Globus pallidus (tissue), 1 donor: ENCODE measurements around the gene SLITRK5.
A peak's percentile ranks its signal among the peaks of the same experiment; 100 is the strongest.

Experiments
- DNase-seq: peaks from one replicate; pipeline ENCODE4 v3.0.0-alpha.2; 2015; ENCODE audit warnings: low spot score

Gene SLITRK5

GRCh38 chr13:87671031-87671752 lies at the start of gene SLITRK5:
Gene SLITRK5 (plus strand): TSS chr13:87671371. CDS start chr13:87675389, 4,018 bp downstream.
- peak; percentile 81 for DNase-seq

- peak; percentile 7 for DNase-seq
Measured at GRCh38 chr13:87622971-87623370, 48.2 kb upstream of the SLITRK5 start.

GRCh38 chr13:87656306-87656705 lies 14.9 kb upstream of the SLITRK5 start:
- no peak for DNase-seq

GRCh38 chr13:87661471-87661870 lies 9.7 kb upstream of the SLITRK5 start:
- no peak for DNase-seq

GRCh38 chr13:87666831-87667230 lies 4.3 kb upstream of the SLITRK5 start:
- DNase-seq, result no peak

- DNase-seq, result no peak
Measured at GRCh38 chr13:87667686-87668085, 3.5 kb upstream of the SLITRK5 start.

GRCh38 chr13:87669379-87669978 lies 1.7 kb upstream of the SLITRK5 start:
- no peak for DNase-seq

- DNase-seq, result no peak
Measured at GRCh38 chr13:87671753-87672605, 808 bp downstream of the SLITRK5 start.

- DNase-seq, result no peak
Measured at GRCh38 chr13:87674247-87674738, 3.1 kb downstream of the SLITRK5 start.

GRCh38 chr13:87675851-87676250 lies 4.7 kb downstream of the SLITRK5 start:
- no peak for DNase-seq

- no peak for DNase-seq
Measured at GRCh38 chr13:87676254-87677042, 5.3 kb downstream of the SLITRK5 start.

- no peak for DNase-seq
Measured at GRCh38 chr13:87677043-87677495, 5.9 kb downstream of the SLITRK5 start.

- no peak for DNase-seq
Measured at GRCh38 chr13:87677496-87678371, 6.6 kb downstream of the SLITRK5 start.

- DNase-seq, result no peak
Measured at GRCh38 chr13:87678372-87678752, 7.2 kb downstream of the SLITRK5 start.

GRCh38 chr13:87680298-87680697 lies 9.1 kb downstream of the SLITRK5 start:
- DNase-seq, result no peak

- DNase-seq, result no peak
Measured at GRCh38 chr13:87684850-87685742, 13.9 kb downstream of the SLITRK5 start.

- no peak for DNase-seq
Measured at GRCh38 chr13:87696458-87696857, 25.3 kb downstream of the SLITRK5 start.

- no peak for DNase-seq
Measured at GRCh38 chr13:87698268-87698667, 27.1 kb downstream of the SLITRK5 start.

GRCh38 chr13:87709947-87710346 lies 38.8 kb downstream of the SLITRK5 start:
- no peak for DNase-seq

- no peak for DNase-seq
Measured at GRCh38 chr13:87712012-87712411, 40.8 kb downstream of the SLITRK5 start.
